Measurements from ENCODE around the gene OCEL1.

DNA sequence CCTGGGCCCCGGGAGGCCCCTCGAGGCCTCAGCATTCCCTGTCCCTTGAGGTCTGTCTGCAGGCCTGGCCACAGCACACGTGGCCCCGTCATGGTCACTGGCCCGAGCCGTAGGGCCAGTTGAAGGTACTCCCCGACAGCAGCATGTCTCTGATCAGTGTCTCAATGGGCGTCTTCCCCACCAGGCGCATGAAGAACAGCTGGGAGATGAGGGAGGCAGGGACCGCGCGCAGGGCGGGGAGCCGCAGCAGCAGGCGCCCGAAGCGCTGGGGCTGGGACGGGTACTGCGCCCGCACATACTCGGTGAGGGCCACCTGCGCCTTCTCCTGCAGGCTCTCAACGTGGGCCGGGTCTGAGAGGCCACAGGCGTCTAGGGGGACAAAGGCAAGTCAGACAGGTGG lies 6.2 kb downstream of the OCEL1 start:
- TF ChIP-seq CTCF (IDR thresholded peaks at IDR 0.05) (no peak), EZH2 (IDR thresholded peaks at IDR 0.05; ENCODE audit: borderline replicate concordance, insufficient read depth, low read depth, low read length, poor library complexity, severe bottlenecking) (no peak)

Measured in B cell (primary cell).